ENCODE measurements around the gene ISM1.

GRCh38 chr20:13234961-13235360 lies 13.9 kb downstream of the ISM1 start:
- TF ChIP-seq, protein P1, sequence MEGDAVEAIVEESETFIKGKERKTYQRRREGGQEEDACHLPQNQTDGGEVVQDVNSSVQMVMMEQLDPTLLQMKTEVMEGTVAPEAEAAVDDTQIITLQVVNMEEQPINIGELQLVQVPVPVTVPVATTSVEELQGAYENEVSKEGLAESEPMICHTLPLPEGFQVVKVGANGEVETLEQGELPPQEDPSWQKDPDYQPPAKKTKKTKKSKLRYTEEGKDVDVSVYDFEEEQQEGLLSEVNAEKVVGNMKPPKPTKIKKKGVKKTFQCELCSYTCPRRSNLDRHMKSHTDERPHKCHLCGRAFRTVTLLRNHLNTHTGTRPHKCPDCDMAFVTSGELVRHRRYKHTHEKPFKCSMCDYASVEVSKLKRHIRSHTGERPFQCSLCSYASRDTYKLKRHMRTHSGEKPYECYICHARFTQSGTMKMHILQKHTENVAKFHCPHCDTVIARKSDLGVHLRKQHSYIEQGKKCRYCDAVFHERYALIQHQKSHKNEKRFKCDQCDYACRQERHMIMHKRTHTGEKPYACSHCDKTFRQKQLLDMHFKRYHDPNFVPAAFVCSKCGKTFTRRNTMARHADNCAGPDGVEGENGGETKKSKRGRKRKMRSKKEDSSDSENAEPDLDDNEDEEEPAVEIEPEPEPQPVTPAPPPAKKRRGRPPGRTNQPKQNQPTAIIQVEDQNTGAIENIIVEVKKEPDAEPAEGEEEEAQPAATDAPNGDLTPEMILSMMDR (IDR thresholded peaks at IDR 0.05; ENCODE audit: insufficient read depth, low read length): no peak
- TF ChIP-seq POLR2AphosphoS5 (IDR thresholded peaks at IDR 0.05; ENCODE audit: low read depth): no peak

Measured in HL-60 (cell line).